GM13976 (cell line): Measurements from ENCODE around the gene WDR72.

Source experiments
- DNase-seq: peaks from one replicate; pipeline ENCODE4 v3.0.0; 2012; ENCODE audit warnings: low spot score
- CTCF ChIP-seq: IDR thresholded peaks from 2 replicates; pipeline ENCODE4 v1.5.1; 2012; ENCODE audit warnings: borderline replicate concordance, mild to moderate bottlenecking; ENCODE audit not compliant: insufficient read depth; ENCODE audit errors: extremely low read depth, missing control alignments, control extremely low read depth
- in situ Hi-C: fragments of 300-500 bp; cut with MboI; formaldehyde crosslinking; loops from one replicate; pipeline ENCODE4 v1.12.0; 2022; ENCODE audit warnings: low sequenced_read_pairs, mixed read lengths, inconsistent platforms; ENCODE audit not compliant: unreplicated experiment

The WDR72 gene

GRCh38 chr15:53625260-53625659 lies 134.2 kb downstream of the WDR72 start:
- DNase-seq: no peak
- TF ChIP-seq CTCF: no peak
- in situ Hi-C loops: no loop called here

GRCh38 chr15:53618461-53618860 lies 141.0 kb downstream of the WDR72 start:
- TF ChIP-seq CTCF: no peak
- no peak for DNase-seq
- in situ Hi-C loops: no loop called here

GRCh38 chr15:53611145-53611920 lies 148.1 kb downstream of the WDR72 start:
- in situ Hi-C loops: no loop called here
- no peak for DNase-seq
- no peak for TF ChIP-seq CTCF

GRCh38 chr15:53591041-53591440 lies 168.4 kb downstream of the WDR72 start:
- in situ Hi-C loops: no loop called here
- no peak for DNase-seq
- TF ChIP-seq CTCF: no peak

- no peak for TF ChIP-seq CTCF
- DNase-seq: no peak
- in situ Hi-C loops: no loop called here
Measured at GRCh38 chr15:53590380-53590779, 169.1 kb downstream of the WDR72 start.

- no peak for DNase-seq
- in situ Hi-C loops: no loop called here
- TF ChIP-seq CTCF: no peak
Measured at GRCh38 chr15:53589520-53590057, 169.9 kb downstream of the WDR72 start.
